ENCODE data around the gene SCTR.

The SCTR gene

DNA sequence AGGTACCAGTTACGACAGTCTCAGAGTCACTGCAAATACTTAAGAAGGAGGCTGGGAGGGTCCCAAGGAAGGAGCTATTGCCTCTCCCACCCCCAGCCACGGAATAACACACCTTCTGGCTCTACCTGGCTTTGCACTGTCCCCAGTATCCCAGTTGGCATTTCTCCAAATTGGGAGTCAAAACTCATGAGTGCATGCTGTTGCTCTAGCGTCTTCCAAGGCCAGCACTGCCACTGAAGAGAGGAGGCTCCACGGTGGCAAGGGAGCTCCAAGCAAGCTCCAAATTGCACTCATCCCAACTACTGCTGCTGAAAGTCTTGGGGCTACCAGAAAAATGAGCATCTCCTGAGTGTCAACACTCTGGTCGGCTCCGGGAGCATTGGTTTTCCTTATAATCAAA is 1.6 kb downstream of the SCTR start:
- Histone ChIP-seq H3K27me3 (ENCODE audit: control insufficient read depth, insufficient read depth, low read length) (peaks cover 56% of the 10 kb centered on the region), H3K9ac (ENCODE audit: low read length) (no peak overlapping the region), H3K36me3 (ENCODE audit: control insufficient read depth, low read depth, low read length) (no peaks in the 10 kb centered on the region), H3K9me3 (ENCODE audit: control insufficient read depth, low read depth, low read length) (no peaks in the 10 kb centered on the region), H3K27ac (ENCODE audit: low read length) (no peak overlapping the region), H3K4me1 (ENCODE audit: control insufficient read depth, low read depth, low read length) (peaks cover 11% of the 10 kb centered on the region), H3K4me3 (ENCODE audit: low read length) (no peak overlapping the region)

DNA sequence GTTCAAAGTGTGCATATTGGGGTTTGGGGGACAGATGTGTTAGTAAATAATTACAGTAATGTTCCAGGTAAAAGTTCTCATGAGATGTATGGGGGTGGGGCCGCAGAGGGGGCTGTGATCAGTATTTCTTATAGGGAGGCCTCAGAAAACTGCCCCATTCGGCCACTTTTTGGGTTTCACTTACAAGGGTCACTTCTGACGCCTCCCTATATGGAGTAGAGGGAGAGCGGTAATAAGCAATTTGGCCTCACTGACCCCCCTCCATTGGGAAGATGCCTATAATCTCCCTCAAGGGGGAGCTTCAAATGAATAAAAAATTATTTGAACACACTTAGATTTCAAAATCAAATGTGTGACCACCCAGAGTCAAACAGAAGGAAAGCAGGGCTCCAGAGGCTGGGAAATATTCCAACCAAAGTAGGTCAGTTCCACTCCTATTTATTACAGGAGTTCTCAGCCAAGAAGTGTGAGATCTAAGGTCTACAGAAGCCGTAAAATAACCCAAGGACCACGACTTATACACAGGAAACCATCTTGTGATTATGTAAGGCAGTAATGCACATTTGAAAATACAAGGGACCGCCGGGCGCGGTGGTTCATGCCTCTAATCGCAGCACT is 2.7 kb downstream of the SCTR start:
- Histone ChIP-seq H3K4me1 (ENCODE audit: control insufficient read depth, low read depth, low read length) (peaks cover 5% of the 10 kb centered on the region), H3K27ac (ENCODE audit: low read length) (no peak overlapping the region), H3K27me3 (ENCODE audit: control insufficient read depth, insufficient read depth, low read length) (peaks cover 56% of the 10 kb centered on the region), H3K9me3 (ENCODE audit: control insufficient read depth, low read depth, low read length) (no peaks in the 10 kb centered on the region), H3K36me3 (ENCODE audit: control insufficient read depth, low read depth, low read length) (no peaks in the 10 kb centered on the region), H3K4me3 (ENCODE audit: low read length) (no peak overlapping the region), H3K9ac (ENCODE audit: low read length) (no peak overlapping the region)

GRCh38 chr2:119520696-119521432 is 3.4 kb downstream of the SCTR start:
- Histone ChIP-seq H3K4me3 (ENCODE audit: low read length) (no peak overlapping the region), H3K4me1 (ENCODE audit: control insufficient read depth, low read depth, low read length) (peaks cover 5% of the 10 kb centered on the region), H3K27ac (ENCODE audit: low read length) (no peak overlapping the region), H3K9ac (ENCODE audit: low read length) (no peak overlapping the region), H3K36me3 (ENCODE audit: control insufficient read depth, low read depth, low read length) (no peaks in the 10 kb centered on the region), H3K27me3 (ENCODE audit: control insufficient read depth, insufficient read depth, low read length) (peaks cover 51% of the 10 kb centered on the region), H3K9me3 (ENCODE audit: control insufficient read depth, low read depth, low read length) (no peaks in the 10 kb centered on the region)

GRCh38 chr2:119519057-119519408 is 5.2 kb downstream of the SCTR start:
- H3K27me3 ChIP-seq (ENCODE audit: control insufficient read depth, insufficient read depth, low read length): peaks cover 33% of the 10 kb centered on the region
- no peaks in the 10 kb centered on the region for H3K9me3 ChIP-seq (ENCODE audit: control insufficient read depth, low read depth, low read length)
- H3K27ac ChIP-seq (ENCODE audit: low read length): no peak overlapping the region
- no peak overlapping the region for H3K9ac ChIP-seq (ENCODE audit: low read length)
- H3K4me3 ChIP-seq (ENCODE audit: low read length): no peak overlapping the region
- H3K4me1 ChIP-seq (ENCODE audit: control insufficient read depth, low read depth, low read length): peaks cover 5% of the 10 kb centered on the region
- H3K36me3 ChIP-seq (ENCODE audit: control insufficient read depth, low read depth, low read length): no peaks in the 10 kb centered on the region

- H3K9ac ChIP-seq (ENCODE audit: low read length): no peak overlapping the region
- no peaks in the 10 kb centered on the region for H3K9me3 ChIP-seq (ENCODE audit: control insufficient read depth, low read depth, low read length)
- H3K4me3 ChIP-seq (ENCODE audit: low read length): no peak overlapping the region
- H3K27me3 ChIP-seq (ENCODE audit: control insufficient read depth, insufficient read depth, low read length): peaks cover 28% of the 10 kb centered on the region
- peaks cover 1% of the 10 kb centered on the region for H3K4me1 ChIP-seq (ENCODE audit: control insufficient read depth, low read depth, low read length)
- H3K36me3 ChIP-seq (ENCODE audit: control insufficient read depth, low read depth, low read length): no peaks in the 10 kb centered on the region
- H3K27ac ChIP-seq (ENCODE audit: low read length): no peak overlapping the region
These were observed 5.8 kb downstream of the SCTR start for GRCh38 chr2:119518401-119519056.

- no peaks in the 10 kb centered on the region for H3K36me3 ChIP-seq (ENCODE audit: control insufficient read depth, low read depth, low read length)
- H3K9me3 ChIP-seq (ENCODE audit: control insufficient read depth, low read depth, low read length): no peaks in the 10 kb centered on the region
- no peak overlapping the region for H3K27ac ChIP-seq (ENCODE audit: low read length)
- H3K9ac ChIP-seq (ENCODE audit: low read length): no peak overlapping the region
- no peak overlapping the region for H3K4me3 ChIP-seq (ENCODE audit: low read length)
- no peaks in the 10 kb centered on the region for H3K4me1 ChIP-seq (ENCODE audit: control insufficient read depth, low read depth, low read length)
- peaks cover 17% of the 10 kb centered on the region for H3K27me3 ChIP-seq (ENCODE audit: control insufficient read depth, insufficient read depth, low read length)
These were observed 6.8 kb downstream of the SCTR start for GRCh38 chr2:119517433-119517832.

- Histone ChIP-seq H3K9me3 (ENCODE audit: control insufficient read depth, low read depth, low read length) (no peaks in the 10 kb centered on the region), H3K4me1 (ENCODE audit: control insufficient read depth, low read depth, low read length) (no peaks in the 10 kb centered on the region), H3K27ac (ENCODE audit: low read length) (no peak overlapping the region), H3K36me3 (ENCODE audit: control insufficient read depth, low read depth, low read length) (no peaks in the 10 kb centered on the region), H3K27me3 (ENCODE audit: control insufficient read depth, insufficient read depth, low read length) (peaks cover 4% of the 10 kb centered on the region), H3K9ac (ENCODE audit: low read length) (no peak overlapping the region), H3K4me3 (ENCODE audit: low read length) (no peak overlapping the region)
These were observed 8.2 kb downstream of the SCTR start for GRCh38 chr2:119516121-119516520.

- Histone ChIP-seq H3K36me3 (ENCODE audit: control insufficient read depth, low read depth, low read length) (no peaks in the 10 kb centered on the region), H3K27ac (ENCODE audit: low read length) (no peak overlapping the region), H3K9ac (ENCODE audit: low read length) (no peak overlapping the region)
These were observed 10.5 kb downstream of the SCTR start for GRCh38 chr2:119513832-119514231.

DNA sequence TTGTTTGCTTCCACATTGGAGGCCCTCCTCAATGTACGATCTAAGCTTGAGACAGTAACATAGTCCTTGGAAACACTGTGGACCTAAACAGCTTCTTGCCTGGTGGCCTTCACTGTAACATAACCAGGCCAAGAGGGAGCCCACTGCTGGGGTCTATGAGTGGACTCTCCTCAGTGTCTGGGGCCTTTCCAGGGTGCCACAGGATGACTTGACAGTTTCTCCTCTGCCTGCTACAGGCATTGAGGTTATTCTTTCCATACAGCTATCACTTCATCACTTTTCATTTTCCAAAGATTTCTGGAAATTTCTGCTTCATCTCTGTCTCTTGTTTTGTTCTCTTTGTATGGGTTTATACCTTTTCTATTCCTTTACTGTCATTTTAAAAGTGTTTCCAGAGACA is 11.3 kb downstream of the SCTR start:
- H3K36me3 ChIP-seq (ENCODE audit: control insufficient read depth, low read depth, low read length): no peaks in the 10 kb centered on the region

More at GRCh38 chr2:119513832-119514231, 10.5 kb downstream of the SCTR start:
- Histone ChIP-seq H3K4me1 (ENCODE audit: control insufficient read depth, low read depth, low read length) (no peaks in the 10 kb centered on the region), H3K27me3 (ENCODE audit: control insufficient read depth, insufficient read depth, low read length) (no peaks in the 10 kb centered on the region), H3K4me3 (ENCODE audit: low read length) (no peak overlapping the region), H3K9me3 (ENCODE audit: control insufficient read depth, low read depth, low read length) (no peaks in the 10 kb centered on the region)

DNA sequence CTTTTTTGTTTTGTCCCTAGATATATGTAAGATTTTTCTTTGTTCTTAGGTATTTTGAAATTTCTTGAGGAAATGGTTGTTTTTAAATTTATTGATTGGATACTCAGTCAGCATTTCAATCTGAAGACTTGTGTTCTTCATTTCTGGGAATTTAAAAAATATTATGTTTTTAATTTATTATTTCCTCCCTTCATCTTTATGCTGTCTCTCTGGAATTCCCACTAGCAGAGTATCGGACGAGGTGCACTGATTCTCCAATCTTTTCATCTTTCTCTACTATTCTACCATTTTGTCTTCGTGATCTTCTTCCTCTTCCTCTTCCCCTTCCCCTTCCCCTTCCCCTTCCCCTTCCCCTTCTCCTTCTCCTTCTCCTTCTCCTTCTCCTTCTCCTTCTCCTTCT is 12.3 kb downstream of the SCTR start:
- no peak overlapping the region for H3K27ac ChIP-seq (ENCODE audit: low read length)
- no peaks in the 10 kb centered on the region for H3K9me3 ChIP-seq (ENCODE audit: control insufficient read depth, low read depth, low read length)
- no peak overlapping the region for H3K9ac ChIP-seq (ENCODE audit: low read length)
- no peak overlapping the region for H3K4me3 ChIP-seq (ENCODE audit: low read length)
- H3K4me1 ChIP-seq (ENCODE audit: control insufficient read depth, low read depth, low read length): no peaks in the 10 kb centered on the region
- H3K27me3 ChIP-seq (ENCODE audit: control insufficient read depth, insufficient read depth, low read length): no peaks in the 10 kb centered on the region
- no peaks in the 10 kb centered on the region for H3K36me3 ChIP-seq (ENCODE audit: control insufficient read depth, low read depth, low read length)

More for the DNA sequence above, 11.3 kb downstream of the SCTR start:
- no peaks in the 10 kb centered on the region for H3K27me3 ChIP-seq (ENCODE audit: control insufficient read depth, insufficient read depth, low read length)
- no peak overlapping the region for H3K27ac ChIP-seq (ENCODE audit: low read length)
- H3K9ac ChIP-seq (ENCODE audit: low read length): no peak overlapping the region
- no peaks in the 10 kb centered on the region for H3K9me3 ChIP-seq (ENCODE audit: control insufficient read depth, low read depth, low read length)
- H3K4me1 ChIP-seq (ENCODE audit: control insufficient read depth, low read depth, low read length): no peaks in the 10 kb centered on the region
- no peak overlapping the region for H3K4me3 ChIP-seq (ENCODE audit: low read length)

DNA sequence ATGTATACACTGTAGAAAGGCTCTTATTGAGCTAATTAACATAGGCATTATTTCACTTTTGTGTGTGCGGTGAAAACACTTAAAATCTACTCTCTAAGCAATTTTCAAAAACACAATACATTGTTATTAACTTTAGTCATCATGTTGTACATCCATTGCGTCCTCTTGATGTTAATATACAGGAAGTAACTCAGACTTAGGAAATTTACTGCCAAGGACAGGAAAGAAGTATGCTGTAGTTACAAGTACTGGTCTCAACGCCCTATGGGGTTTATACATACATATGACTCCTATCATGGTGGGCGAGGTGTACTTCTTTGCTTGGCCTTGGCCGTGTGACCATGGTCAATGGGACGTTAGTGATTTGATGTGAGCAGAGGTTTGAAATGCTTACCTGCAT is 15.5 kb downstream of the SCTR start:
- Histone ChIP-seq H3K27me3 (ENCODE audit: control insufficient read depth, insufficient read depth, low read length) (no peaks in the 10 kb centered on the region), H3K27ac (ENCODE audit: low read length) (no peak overlapping the region), H3K36me3 (ENCODE audit: control insufficient read depth, low read depth, low read length) (no peaks in the 10 kb centered on the region), H3K4me1 (ENCODE audit: control insufficient read depth, low read depth, low read length) (no peaks in the 10 kb centered on the region), H3K9ac (ENCODE audit: low read length) (no peak overlapping the region), H3K4me3 (ENCODE audit: low read length) (no peak overlapping the region), H3K9me3 (ENCODE audit: control insufficient read depth, low read depth, low read length) (no peaks in the 10 kb centered on the region)

Data from iPS-18a (cell line).